ENCODE data around the gene KCND3. TPM values are rescaled to one million over a fixed set of nuclear protein-coding genes. Genes with fewer than 3 reads are reported as not detected.

Gene KCND3
- polyA plus RNA-seq, 1 donor (not counting 4 experiments of a cell fraction or from before 2014, with no cell fraction given) = 0.21 TPM

DNA sequence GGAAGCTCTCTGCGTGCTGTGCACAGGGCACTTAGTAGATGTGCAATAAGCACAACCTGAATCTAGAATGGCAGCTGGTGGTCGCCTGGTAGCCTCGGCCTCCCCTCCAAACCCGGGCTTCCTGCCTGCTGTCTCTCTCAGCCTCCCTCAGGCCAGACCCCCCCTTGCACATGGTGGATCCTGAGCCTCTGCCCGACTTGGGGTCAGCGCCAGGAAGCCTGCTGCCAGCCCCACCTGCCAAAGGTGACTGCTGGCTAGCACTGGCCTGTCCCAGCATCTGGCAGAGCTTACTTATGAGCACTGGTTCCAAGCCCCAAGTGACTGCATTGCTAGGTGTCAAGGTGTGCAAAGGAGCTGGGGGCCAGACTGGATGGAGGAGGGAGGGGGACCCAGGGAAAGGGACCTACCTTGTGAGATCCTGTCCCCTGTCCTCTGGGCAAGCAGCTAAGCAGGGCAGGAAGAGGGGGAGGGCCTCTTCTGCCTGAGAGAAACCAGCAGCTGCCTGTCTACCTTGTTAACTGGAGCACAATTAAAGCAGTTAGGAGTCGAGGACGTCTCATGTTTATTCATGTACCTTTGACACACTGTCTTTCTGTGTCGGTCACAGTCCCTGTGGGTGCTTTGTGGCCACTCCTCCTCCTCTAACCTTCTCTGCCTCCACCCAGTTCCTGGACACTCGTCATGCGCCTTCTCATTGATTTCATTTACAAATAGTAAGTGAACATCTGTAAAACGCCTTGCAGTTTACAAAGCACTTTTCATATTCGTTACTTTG lies 132.9 kb downstream of the KCND3 start:
- Histone ChIP-seq H3K9me1 (ENCODE audit: control insufficient read depth, extremely low read depth, insufficient read depth, low read length) (no peaks in the 10 kb centered on the region), H4K20me1 (ENCODE audit: control insufficient read depth, extremely low read depth, insufficient read depth, low read length) (no peaks in the 10 kb centered on the region), H3K9ac (ENCODE audit: control insufficient read depth, extremely low read depth, insufficient read depth, low read length) (no peak overlapping the region), H3K27ac (ENCODE audit: control insufficient read depth, insufficient read depth, low read length) (no peak overlapping the region), H3K4me1 (ENCODE audit: control insufficient read depth, extremely low read depth, insufficient read depth, low read length) (no peaks in the 10 kb centered on the region), H3K27me3 (ENCODE audit: control insufficient read depth, extremely low read depth, insufficient read depth, low read length) (peaks cover 14% of the 10 kb centered on the region), H3K4me2 (ENCODE audit: control insufficient read depth, extremely low read depth, insufficient read depth, low read depth, low read length) (no peak overlapping the region), H3K4me3 (ENCODE audit: control insufficient read depth in 2 of 3, extremely low read depth in 1 of 3, insufficient read depth in 2 of 3, low read depth in 1 of 3, low read length in 3 of 3) (no peak overlapping the region), H3K79me2 (ENCODE audit: control insufficient read depth, insufficient read depth, low read length) (no peaks in the 10 kb centered on the region), H3K36me3 (ENCODE audit: control insufficient read depth in 2 of 2, extremely low read depth in 1 of 2, insufficient read depth in 2 of 2, low read length in 2 of 2) (no peaks in the 10 kb centered on the region), H2AFZ (ENCODE audit: control insufficient read depth, low read length) (no peak overlapping the region), H3K9me3 (ENCODE audit: control insufficient read depth, low read depth, low read length) (no peaks in the 10 kb centered on the region)
- FAIRE-seq (no peak), DNase-seq (ENCODE audit: low read depth, low spot score) (no peak)
- dilution Hi-C loops (cut with MboI; ENCODE audit: extremely low pct_ligation_motif_present, low sequenced_read_pairs) = no loop called here
- no peak for TF ChIP-seq EZH2 (IDR thresholded peaks at IDR 0.05; ENCODE audit: low read length)
- TF ChIP-seq CTCF (optimal IDR thresholded peaks at IDR 0.05 in 1 of 3, IDR thresholded peaks at IDR 0.05 in 1 of 3, conservative IDR thresholded peaks at IDR 0.05 in 1 of 3; ENCODE audit: extremely low read depth in 1 of 3, insufficient read depth in 2 of 3, low read length in 3 of 3) = no peak

- TF ChIP-seq EZH2 (IDR thresholded peaks at IDR 0.05; ENCODE audit: low read length) (no peak), CTCF (optimal IDR thresholded peaks at IDR 0.05 in 1 of 3, IDR thresholded peaks at IDR 0.05 in 1 of 3, conservative IDR thresholded peaks at IDR 0.05 in 1 of 3; ENCODE audit: extremely low read depth in 1 of 3, insufficient read depth in 2 of 3, low read length in 3 of 3) (no peak)
- H3K9ac ChIP-seq (ENCODE audit: control insufficient read depth, extremely low read depth, insufficient read depth, low read length) = no peak overlapping the region
Observed at GRCh38 chr1:111855260-111855659, 134.2 kb downstream of the KCND3 start.

More at GRCh38 chr1:111855260-111855659, 134.2 kb downstream of the KCND3 start:
- Histone ChIP-seq H3K4me3 (ENCODE audit: control insufficient read depth in 2 of 3, extremely low read depth in 1 of 3, insufficient read depth in 2 of 3, low read depth in 1 of 3, low read length in 3 of 3) (no peak overlapping the region), H3K79me2 (ENCODE audit: control insufficient read depth, insufficient read depth, low read length) (no peaks in the 10 kb centered on the region), H4K20me1 (ENCODE audit: control insufficient read depth, extremely low read depth, insufficient read depth, low read length) (no peaks in the 10 kb centered on the region), H3K9me1 (ENCODE audit: control insufficient read depth, extremely low read depth, insufficient read depth, low read length) (no peaks in the 10 kb centered on the region), H3K27ac (ENCODE audit: control insufficient read depth, insufficient read depth, low read length) (no peak overlapping the region), H3K36me3 (ENCODE audit: control insufficient read depth in 2 of 2, extremely low read depth in 1 of 2, insufficient read depth in 2 of 2, low read length in 2 of 2) (no peaks in the 10 kb centered on the region), H3K4me2 (ENCODE audit: control insufficient read depth, extremely low read depth, insufficient read depth, low read depth, low read length) (no peak overlapping the region), H3K9me3 (ENCODE audit: control insufficient read depth, low read depth, low read length) (no peaks in the 10 kb centered on the region), H3K4me1 (ENCODE audit: control insufficient read depth, extremely low read depth, insufficient read depth, low read length) (no peaks in the 10 kb centered on the region), H2AFZ (ENCODE audit: control insufficient read depth, low read length) (no peak overlapping the region), H3K27me3 (ENCODE audit: control insufficient read depth, extremely low read depth, insufficient read depth, low read length) (peaks cover 17% of the 10 kb centered on the region)
- dilution Hi-C loops (cut with MboI; ENCODE audit: extremely low pct_ligation_motif_present, low sequenced_read_pairs) = no loop called here
- no peak for DNase-seq (ENCODE audit: low read depth, low spot score)
- no peak for FAIRE-seq

Measured in keratinocyte (primary cell).